ENCODE measurements around the gene TRIM66.

GRCh38 chr11:8661001-8661795, 21.3 kb downstream of the TRIM66 start:
- TF ChIP-seq SIN3A (IDR thresholded peaks at IDR 0.05; ENCODE audit: borderline replicate concordance, insufficient read depth, low read length) (no peak), POLR2AphosphoS5 (IDR thresholded peaks at IDR 0.05; ENCODE audit: low read depth, low read length) (no peak), REST (IDR thresholded peaks at IDR 0.05; ENCODE audit: insufficient read depth in 1 of 2, low read depth in 2 of 2, low read length in 2 of 2) (no peak), TAF1 (IDR thresholded peaks at IDR 0.05; ENCODE audit: borderline replicate concordance, insufficient read depth, low read length) (no peak), FOXP2 (optimal IDR thresholded peaks at IDR 0.05; ENCODE audit: borderline replicate concordance, extremely low read depth, extremely low read length, insufficient read depth) (no peak)
